Trophoblast cell (in vitro differentiated cells and primary cell): ENCODE measurements around the gene NDUFS4. TPM values are rescaled to one million over a fixed set of nuclear protein-coding genes. Genes with fewer than 3 reads are reported as not detected.

Experiments
- DNase-seq, 2 donors: peaks; one replicate each; pipeline ENCODE4 v3.0.0-alpha.2; 2016
- H2AFZ ChIP-seq: 2 replicates; pipeline ENCODE4 v1.6.1; 2013; ENCODE audit warnings: low read length, moderate library complexity, mild to moderate bottlenecking; ENCODE audit not compliant: insufficient read depth, poor library complexity
- H2AK5ac ChIP-seq: 2 replicates; pipeline ENCODE4 v1.6.1; 2013; ENCODE audit warnings: mild to moderate bottlenecking, low read length
- H2BK120ac ChIP-seq: 2 replicates; pipeline ENCODE4 v1.6.1; 2013; ENCODE audit warnings: low read length, mild to moderate bottlenecking, moderate library complexity; ENCODE audit not compliant: insufficient read depth, poor library complexity
- H2BK12ac ChIP-seq: 2 replicates; pipeline ENCODE4 v1.6.1; 2013; ENCODE audit warnings: mild to moderate bottlenecking, low read length, moderate library complexity
- H2BK5ac ChIP-seq: 2 replicates; pipeline ENCODE4 v1.6.1; 2013; ENCODE audit warnings: low read length, low read depth, moderate library complexity, mild to moderate bottlenecking; ENCODE audit not compliant: poor library complexity
- H3K14ac ChIP-seq: 2 replicates; pipeline ENCODE4 v1.6.1; 2013; ENCODE audit warnings: mild to moderate bottlenecking, low read length
- H3K18ac ChIP-seq: 2 replicates; pipeline ENCODE4 v1.6.1; 2013; ENCODE audit warnings: mild to moderate bottlenecking, low read length
- H3K23ac ChIP-seq: 2 replicates; pipeline ENCODE4 v1.6.1; 2013; ENCODE audit warnings: low read length
- H3K27ac ChIP-seq: 2 replicates; pipeline ENCODE4 v1.5.1; 2013; ENCODE audit warnings: low read depth, mild to moderate bottlenecking, inconsistent platforms, low read length, moderate library complexity
- H3K27me3 ChIP-seq: 2 replicates; pipeline ENCODE4 v1.6.1; 2013; ENCODE audit warnings: inconsistent platforms, mild to moderate bottlenecking, low read length, moderate library complexity; ENCODE audit not compliant: insufficient read depth
- H3K36me3 ChIP-seq, 2 experiments: 1 replicate in 1 of 2; 2 replicates in 1 of 2; pipeline ENCODE4 v1.6.1; 2013; ENCODE audit warnings: low read length in 2 of 2, mild to moderate bottlenecking in 2 of 2, moderate library complexity in 1 of 2; ENCODE audit not compliant: insufficient read depth in 2 of 2, control insufficient read depth in 1 of 2
- H3K4ac ChIP-seq: 2 replicates; pipeline ENCODE4 v1.6.1; 2013; ENCODE audit warnings: low read depth, mild to moderate bottlenecking, low read length, moderate library complexity
- H3K4me1 ChIP-seq, 2 experiments: 1 replicate in 1 of 2; 2 replicates in 1 of 2; pipeline ENCODE4 v1.6.1; 2013; ENCODE audit warnings: low read length in 2 of 2, mild to moderate bottlenecking in 2 of 2, moderate library complexity in 1 of 2; ENCODE audit not compliant: insufficient read depth in 2 of 2, control insufficient read depth in 1 of 2
- H3K4me2 ChIP-seq: 2 replicates; pipeline ENCODE4 v1.6.1; 2013; ENCODE audit warnings: inconsistent platforms, mild to moderate bottlenecking, low read length, moderate library complexity
- H3K4me3 ChIP-seq: 2 replicates; pipeline ENCODE4 v1.5.1; 2013; ENCODE audit warnings: mild to moderate bottlenecking, low read depth, low read length, inconsistent platforms
- H3K79me1 ChIP-seq: one replicate; pipeline ENCODE4 v1.6.1; 2013; ENCODE audit warnings: low read length
- H3K79me2 ChIP-seq: 2 replicates; pipeline ENCODE4 v1.6.1; 2013; ENCODE audit warnings: low read length, mild to moderate bottlenecking; ENCODE audit not compliant: control insufficient read depth, insufficient read depth, poor library complexity
- H3K9ac ChIP-seq: 2 replicates; pipeline ENCODE4 v1.6.1; 2013; ENCODE audit warnings: mild to moderate bottlenecking, low read length
- H3K9me3 ChIP-seq: 2 replicates; pipeline ENCODE4 v1.6.1; 2013; ENCODE audit warnings: low read depth, mild to moderate bottlenecking, control low read depth, inconsistent platforms, low read length; ENCODE audit not compliant: insufficient read depth
- H4K12ac ChIP-seq: 2 replicates; pipeline ENCODE4 v1.6.1; 2013; ENCODE audit warnings: low read depth, mild to moderate bottlenecking, low read length, moderate library complexity
- H4K8ac ChIP-seq: 2 replicates; pipeline ENCODE4 v1.6.1; 2013; ENCODE audit warnings: low read depth, mild to moderate bottlenecking, low read length, moderate library complexity
- H4K91ac ChIP-seq: one replicate; pipeline ENCODE4 v1.6.1; 2013; ENCODE audit warnings: low read depth, mild to moderate bottlenecking, low read length, moderate library complexity
- WGBS: extraction: QIAGEN DNeasy Blood & Tissue Kit; methylation state at CpG from one replicate; pipeline ENCODE4 v1.1.7; 2013; ENCODE audit warnings: missing lambda C conversion rate; ENCODE audit not compliant: insufficient read length, insufficient coverage; ENCODE audit errors: extremely low coverage; 5-methylcytosine and 5-hydroxymethylcytosine counted together
- polyA plus RNA-seq: library from polyadenylated mRNA; stranded (reverse); fragments of 200-250 nt; gene quantifications from 2 replicates; pipeline ENCODE4 v1.2.3, GENCODE V29; 2013

Gene NDUFS4
- polyA plus RNA-seq: 59.8 and 62.8 TPM in 2 replicates

DNA sequence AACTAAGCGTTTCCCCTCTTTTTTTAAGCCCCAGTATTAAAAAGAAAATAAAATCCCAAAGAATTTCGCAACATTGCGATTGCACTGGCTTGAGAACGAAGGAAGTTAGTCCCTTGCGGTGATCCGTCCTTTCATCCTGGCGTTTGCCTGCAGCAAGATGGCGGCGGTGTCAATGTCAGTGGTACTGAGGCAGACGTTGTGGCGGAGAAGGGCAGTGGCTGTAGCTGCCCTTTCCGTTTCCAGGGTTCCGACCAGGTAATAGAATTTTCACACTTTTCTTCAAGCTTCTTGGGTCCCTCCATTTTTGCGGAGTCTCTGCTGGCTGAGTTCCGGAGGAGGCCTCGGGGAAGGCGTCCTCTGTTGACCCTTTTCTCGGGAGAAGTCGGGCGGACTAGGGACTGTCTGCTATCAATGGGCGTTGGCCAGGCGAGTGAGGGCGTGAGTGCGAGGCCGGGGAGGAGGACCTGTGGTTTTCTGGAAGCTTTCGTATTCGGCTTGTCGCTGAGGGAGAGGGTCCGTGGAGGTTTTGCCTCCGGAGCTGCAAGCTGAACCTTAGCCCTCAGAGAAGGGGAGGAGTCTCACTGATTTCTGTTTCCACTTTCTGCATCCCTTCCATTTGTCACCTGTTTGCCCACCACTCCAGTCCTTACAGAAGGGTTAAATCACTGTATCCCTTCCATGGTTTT is at the start of gene NDUFS4:
TSS of gene NDUFS4 (plus strand) at position 134 of the 686 bp plus-strand sequence. CDS start at position 158, 24 bp downstream.
- peak within 1 kb of the TSS; percentile 78 for H4K12ac ChIP-seq
- H3K9me3 ChIP-seq: no peaks in the 10 kb centered on the region
- peak within 1 kb of the TSS; percentile 1 for H3K18ac ChIP-seq
- H3K4me3 ChIP-seq: peak within 1 kb of the TSS; percentile 84
- peak within 1 kb of the TSS; percentile 89 for H3K9ac ChIP-seq
- peak within 1 kb of the TSS; percentile 41 for H4K91ac ChIP-seq
- peak within 1 kb of the TSS; percentile 30 for H2AFZ ChIP-seq
- H3K4me1 ChIP-seq: no peaks in the 10 kb centered on the region
- peak within 1 kb of the TSS; percentile 5 for H3K4ac ChIP-seq
- H3K23ac ChIP-seq: no peak within 1 kb of the TSS
- DNase-seq: peak; percentile 71 to 90
- H3K36me3 ChIP-seq: no peaks in the 10 kb centered on the region
- peak within 1 kb of the TSS; percentile 38 for H2BK5ac ChIP-seq
- H3K14ac ChIP-seq: peak within 1 kb of the TSS; percentile 33
- H3K4me2 ChIP-seq: peak within 1 kb of the TSS; percentile 67
- peaks cover 2% of the 10 kb centered on the region for H3K79me2 ChIP-seq
- H2BK12ac ChIP-seq: no peak within 1 kb of the TSS
- no peaks in the 10 kb centered on the region for H3K27me3 ChIP-seq
- H4K8ac ChIP-seq: peak within 1 kb of the TSS; percentile 76
- H3K79me1 ChIP-seq: peaks cover 3% of the 10 kb centered on the region
- peak within 1 kb of the TSS; percentile 54 for H2BK120ac ChIP-seq
- no peak within 1 kb of the TSS for H2AK5ac ChIP-seq
- WGBS: no CpG with 5 or more reads among the region's 30 CpGs
- peak within 1 kb of the TSS; percentile 52 for H3K27ac ChIP-seq

GRCh38 chr5:53512539-53512938 is 47.9 kb upstream of the NDUFS4 start:
- H3K9me3 ChIP-seq: peaks cover 10% of the 10 kb centered on the region
- no peak overlapping the region for H2BK12ac ChIP-seq
- no peak overlapping the region for H3K23ac ChIP-seq
- no peak overlapping the region for H2BK5ac ChIP-seq
- H3K4me1 ChIP-seq: peaks cover 0 to 1% of the 10 kb centered on the region in 2 experiments
- no peaks in the 10 kb centered on the region for H3K36me3 ChIP-seq
- H2AK5ac ChIP-seq: no peak overlapping the region
- DNase-seq: peak; percentile 71 to 86
- H2AFZ ChIP-seq: no peak overlapping the region
- H3K79me1 ChIP-seq: no peaks in the 10 kb centered on the region
- H3K14ac ChIP-seq: no peak overlapping the region
- H2BK120ac ChIP-seq: no peak overlapping the region
- H3K4me3 ChIP-seq: no peak overlapping the region
- no peaks in the 10 kb centered on the region for H3K79me2 ChIP-seq
- no peak overlapping the region for H3K4me2 ChIP-seq
- no peak overlapping the region for H4K8ac ChIP-seq
- H3K27me3 ChIP-seq: no peaks in the 10 kb centered on the region
- no peak overlapping the region for H3K27ac ChIP-seq
- H3K4ac ChIP-seq: no peak overlapping the region
- H3K18ac ChIP-seq: no peak overlapping the region
- no peak overlapping the region for H4K91ac ChIP-seq
- no peak overlapping the region for H3K9ac ChIP-seq
- H4K12ac ChIP-seq: no peak overlapping the region

DNA sequence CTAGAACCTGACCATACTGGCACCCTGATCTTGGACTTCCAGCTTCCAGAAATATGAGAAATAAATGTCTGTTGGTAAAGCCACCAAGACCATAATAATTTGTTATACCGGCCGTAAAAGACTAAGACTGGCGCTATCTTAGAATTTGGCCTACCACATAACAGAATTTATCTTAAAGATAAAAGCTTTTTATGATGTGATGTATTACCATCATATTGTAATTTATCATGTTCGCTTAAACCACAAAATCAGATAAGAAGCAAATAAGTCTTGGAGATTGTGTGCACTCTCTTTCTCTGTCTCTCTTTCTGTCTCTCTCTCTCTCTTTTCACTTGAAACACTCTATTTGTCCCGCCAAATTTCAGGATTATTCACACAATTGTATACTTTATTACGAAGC is 44.5 kb upstream of the NDUFS4 start:
- H2AFZ ChIP-seq: no peak overlapping the region
- H3K4me3 ChIP-seq: no peak overlapping the region
- no peak overlapping the region for H3K18ac ChIP-seq
- no peaks in the 10 kb centered on the region for H3K36me3 ChIP-seq
- H3K27ac ChIP-seq: no peak overlapping the region
- H3K14ac ChIP-seq: no peak overlapping the region
- H3K9ac ChIP-seq: no peak overlapping the region
- H2AK5ac ChIP-seq: no peak overlapping the region
- H3K9me3 ChIP-seq: peaks cover 2% of the 10 kb centered on the region
- no peaks in the 10 kb centered on the region for H3K27me3 ChIP-seq
- no peak overlapping the region for H4K8ac ChIP-seq
- no CpG with 5 or more reads among the region's 6 CpGs for WGBS
- H3K79me2 ChIP-seq: no peaks in the 10 kb centered on the region
- H3K23ac ChIP-seq: no peak overlapping the region
- H4K91ac ChIP-seq: no peak overlapping the region
- no peak overlapping the region for H3K4me2 ChIP-seq
- no peaks in the 10 kb centered on the region for H3K79me1 ChIP-seq
- peaks cover 0 to 1% of the 10 kb centered on the region in 2 experiments for H3K4me1 ChIP-seq
- H2BK12ac ChIP-seq: no peak overlapping the region
- no peak overlapping the region for H2BK120ac ChIP-seq
- no peak overlapping the region for H4K12ac ChIP-seq
- H3K4ac ChIP-seq: no peak overlapping the region
- no peak overlapping the region for H2BK5ac ChIP-seq
- DNase-seq: no peak

DNA sequence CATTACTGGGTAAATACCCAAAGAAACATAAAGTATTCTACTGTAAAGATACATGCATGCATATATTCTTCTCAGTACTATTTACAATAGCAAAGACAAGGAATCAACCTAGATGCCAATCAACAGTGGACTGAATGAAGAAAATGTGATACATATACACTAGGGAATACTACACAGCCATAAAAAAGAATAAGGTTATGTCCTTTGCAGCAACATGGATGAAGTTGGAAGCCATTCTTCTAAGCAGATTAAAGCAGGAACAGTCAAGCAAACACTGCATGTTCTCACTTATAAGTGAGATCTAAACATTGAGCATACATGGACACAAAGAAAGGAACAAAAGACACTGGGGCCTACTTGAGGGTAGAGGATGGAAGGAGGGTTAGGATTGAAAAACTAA is 39.6 kb upstream of the NDUFS4 start:
- Histone ChIP-seq H2AFZ (no peak overlapping the region), H3K36me3 (no peaks in the 10 kb centered on the region), H3K4me3 (no peak overlapping the region), H2BK120ac (no peak overlapping the region), H3K4me2 (no peak overlapping the region), H3K23ac (no peak overlapping the region), H2BK5ac (no peak overlapping the region), H3K27me3 (no peaks in the 10 kb centered on the region), H3K9ac (no peak overlapping the region), H4K12ac (no peak overlapping the region), H3K18ac (no peak overlapping the region), H4K91ac (no peak overlapping the region), H3K14ac (no peak overlapping the region), H3K4me1 (no peaks in the 10 kb centered on the region), H3K27ac (no peak overlapping the region), H3K9me3 (no peaks in the 10 kb centered on the region), H4K8ac (no peak overlapping the region), H3K79me1 (no peaks in the 10 kb centered on the region), H2AK5ac (no peak overlapping the region), H3K79me2 (no peaks in the 10 kb centered on the region), H3K4ac (no peak overlapping the region), H2BK12ac (no peak overlapping the region)
- DNase-seq: no peak
